K562 (cell line): Measurements from ENCODE around the gene NF1. TPM values are rescaled to one million over a fixed set of nuclear protein-coding genes. Genes with fewer than 3 reads are reported as not detected.

ENCODE experiments used
- FOXK2 ChIP-seq, 2 experiments: fragments of 450-650 bp; IDR thresholded peaks in 1 of 2; conservative IDR thresholded peaks in 1 of 2; 2 replicates each; pipeline ENCODE4 v1.6.1; 2016; ENCODE audit warnings: low read depth in 2 of 2, mild to moderate bottlenecking in 1 of 2
- GABPB1 ChIP-seq: sonication (generic); formaldehyde crosslinking; IDR thresholded peaks from 2 replicates; pipeline ENCODE4 v1.8.0; 2022; ENCODE audit warnings: mild to moderate bottlenecking, missing genetic modification reagents
- HBP1 ChIP-seq: fragments of 450-650 bp; formaldehyde crosslinking; IDR thresholded peaks from 2 replicates; pipeline ENCODE4 v1.4.0; 2022; ENCODE audit warnings: missing genetic modification characterization
- HDAC1 ChIP-seq, 2 experiments: fragments of 450-650 bp; IDR thresholded peaks; 2 replicates each; pipeline ENCODE4 v1.6.1; 2016 to 2017; ENCODE audit warnings: inconsistent platforms in 1 of 2, mild to moderate bottlenecking in 1 of 2, moderate library complexity in 1 of 2
- KDM4B ChIP-seq, 2 experiments: fragments of 450-650 bp in 1 of 2; sonication (generic) in 1 of 2; IDR thresholded peaks; 2 replicates each; pipeline ENCODE4 v1.6.1; 2016 to 2017; ENCODE audit warnings: borderline replicate concordance in 2 of 2, antibody characterized with exemption in 1 of 2, low read depth in 1 of 2, mild to moderate bottlenecking in 1 of 2
- MYC ChIP-seq, 2 experiments: fragments of 250-450 bp in 1 of 2; sonication (Bioruptor Pico) in 1 of 2; IDR thresholded peaks; 2 replicates each; pipeline versions ENCODE4 v1.5.1 to v1.6.1; 2012 to 2021; ENCODE audit warnings: low read depth in 2 of 2, borderline replicate concordance in 1 of 2, improper control_type of control experiment in 1 of 2, low read length in 1 of 2, mild to moderate bottlenecking in 1 of 2, moderate library complexity in 1 of 2
- NCOA2 ChIP-seq, 2 experiments: fragments of 450-650 bp; IDR thresholded peaks; 2 replicates each; pipeline ENCODE4 v1.6.1; 2018; ENCODE audit warnings: mild to moderate bottlenecking in 2 of 2, moderate library complexity in 1 of 2; ENCODE audit not compliant: partially characterized antibody in 2 of 2
- PHF8 ChIP-seq: fragments of 200-600 bp; sonication (generic); IDR thresholded peaks from 2 replicates; pipeline ENCODE4 v1.6.1; 2012; ENCODE audit warnings: mixed run types, mild to moderate bottlenecking, inconsistent platforms, low read length, moderate library complexity, borderline replicate concordance
- PURB ChIP-seq: sonication (generic); formaldehyde crosslinking; IDR thresholded peaks from 2 replicates; pipeline ENCODE4 v1.9.0; 2021; ENCODE audit warnings: low read depth, mild to moderate bottlenecking, missing genetic modification reagents
- RCOR1 ChIP-seq, 2 experiments: IDR thresholded peaks; 2 replicates each; pipeline ENCODE4 v1.6.1; 2012; ENCODE audit warnings: low read depth in 2 of 2, low read length in 2 of 2, borderline replicate concordance in 1 of 2, improper control_type of control experiment in 1 of 2
- SMARCA5 ChIP-seq: fragments of 450-650 bp; IDR thresholded peaks from 2 replicates; pipeline ENCODE4 v1.6.1; 2016
- SUPT5H ChIP-seq: fragments of 450-650 bp; IDR thresholded peaks from 2 replicates; pipeline ENCODE4 v1.6.1; 2016
- ZNF75A ChIP-seq: fragments of 450-650 bp; formaldehyde crosslinking; IDR thresholded peaks from 2 replicates; pipeline ENCODE4 v1.4.0; 2020; ENCODE audit warnings: mild to moderate bottlenecking
- polyA plus RNA-seq, 8 experiments: library from polyadenylated mRNA; depleted of rRNA in 4 of 8; stranded (reverse) in 5 of 8; unstranded in 3 of 8; fragments of >200 nt; fragmentation: Nextera tagmentation in 2 of 8; fragmentation: Illumina TruSeq in 1 of 8; extraction: Ambion mirVana in 2 of 8; extraction: Trizol in 1 of 8; gene quantifications; 2 replicates each; pipeline versions ENCODE4 v1.2.1 to v1.2.3, GENCODE V29; 2011 to 2014; ENCODE audit warnings: inconsistent platforms in 1 of 8, missing spikeins in 1 of 8
- total RNA-seq, 7 experiments: library from RNA; depleted of rRNA in 6 of 7; stranded (reverse); fragments of >200 nt in 6 of 7; fragmentation: Illumina TruSeq in 2 of 7; extraction: Trizol in 2 of 7; gene quantifications; 2 replicates each; pipeline versions ENCODE4 v1.2.1 to v1.2.3, GENCODE V29; 2011 to 2021; ENCODE audit warnings: low replicate concordance in 1 of 7
- TF ChIP-seq, protein P1 (sequence below), 3 experiments: fragments of 200-800 bp in 1 of 3; fragments of 250-450 bp in 1 of 3; fragments of 450-650 bp in 1 of 3; sonication (Bioruptor Pico) in 1 of 3; sonication (Bioruptor generic) in 1 of 3; formaldehyde crosslinking in 1 of 3; IDR thresholded peaks; 2 replicates each; pipeline versions ENCODE4 v1.6.1 to v1.8.0; 2016 to 2022; ENCODE audit warnings: mild to moderate bottlenecking in 2 of 3, missing genetic modification characterization in 2 of 3, missing compliant biosample characterization in 1 of 3, moderate library complexity in 1 of 3

NF1 gene
- total and polyA plus RNA-seq, 9 of the 15 experiments (the other 6 are each of a cell fraction or from before 2014, with no cell fraction given), result 3.4 to 41.9 (median 24.3) TPM

- TF ChIP-seq HBP1 (CRISPR knock-in tag) (no peak), HDAC1 (IDR thresholded peaks at IDR 0.05) (no peak), NCOA2 (IDR thresholded peaks at IDR 0.05; ENCODE audit: partially characterized antibody in 2 of 2) (no peak), FOXK2 (conservative IDR thresholded peaks at IDR 0.05 in 1 of 2, IDR thresholded peaks at IDR 0.05 in 1 of 2; ENCODE audit: low read depth in 2 of 2) (no peak), SMARCA5 (no peak), PURB (no peak), RCOR1 (IDR thresholded peaks at IDR 0.05; ENCODE audit: borderline replicate concordance in 1 of 2, low read depth in 2 of 2, low read length in 2 of 2) (peak in 1 of 2 experiments; percentile 20; a peak in 1 of 4 replicates), ZNF75A (CRISPR knock-in tag) (no peak), KDM4B (IDR thresholded peaks at IDR 0.05; ENCODE audit: borderline replicate concordance in 2 of 2, low read depth in 1 of 2) (no peak), PHF8 (no peak), GABPB1 (CRISPR knock-in tag) (no peak), SUPT5H (no peak), MYC (IDR thresholded peaks at IDR 0.05; ENCODE audit: low read depth, low read length) (peak; percentile 59), MYC (CRISPR knock-in tag; IDR thresholded peaks at IDR 0.05; ENCODE audit: borderline replicate concordance, low read depth) (no peak)
- TF ChIP-seq, protein P1, sequence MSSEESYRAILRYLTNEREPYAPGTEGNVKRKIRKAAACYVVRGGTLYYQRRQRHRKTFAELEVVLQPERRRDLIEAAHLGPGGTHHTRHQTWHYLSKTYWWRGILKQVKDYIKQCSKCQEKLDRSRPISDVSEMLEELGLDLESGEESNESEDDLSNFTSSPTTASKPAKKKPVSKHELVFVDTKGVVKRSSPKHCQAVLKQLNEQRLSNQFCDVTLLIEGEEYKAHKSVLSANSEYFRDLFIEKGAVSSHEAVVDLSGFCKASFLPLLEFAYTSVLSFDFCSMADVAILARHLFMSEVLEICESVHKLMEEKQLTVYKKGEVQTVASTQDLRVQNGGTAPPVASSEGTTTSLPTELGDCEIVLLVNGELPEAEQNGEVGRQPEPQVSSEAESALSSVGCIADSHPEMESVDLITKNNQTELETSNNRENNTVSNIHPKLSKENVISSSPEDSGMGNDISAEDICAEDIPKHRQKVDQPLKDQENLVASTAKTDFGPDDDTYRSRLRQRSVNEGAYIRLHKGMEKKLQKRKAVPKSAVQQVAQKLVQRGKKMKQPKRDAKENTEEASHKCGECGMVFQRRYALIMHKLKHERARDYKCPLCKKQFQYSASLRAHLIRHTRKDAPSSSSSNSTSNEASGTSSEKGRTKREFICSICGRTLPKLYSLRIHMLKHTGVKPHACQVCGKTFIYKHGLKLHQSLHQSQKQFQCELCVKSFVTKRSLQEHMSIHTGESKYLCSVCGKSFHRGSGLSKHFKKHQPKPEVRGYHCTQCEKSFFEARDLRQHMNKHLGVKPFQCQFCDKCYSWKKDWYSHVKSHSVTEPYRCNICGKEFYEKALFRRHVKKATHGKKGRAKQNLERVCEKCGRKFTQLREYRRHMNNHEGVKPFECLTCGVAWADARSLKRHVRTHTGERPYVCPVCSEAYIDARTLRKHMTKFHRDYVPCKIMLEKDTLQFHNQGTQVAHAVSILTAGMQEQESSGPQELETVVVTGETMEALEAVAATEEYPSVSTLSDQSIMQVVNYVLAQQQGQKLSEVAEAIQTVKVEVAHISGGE (CRISPR knock-in tag; IDR thresholded peaks at IDR 0.05), result no peak
Measured at GRCh38 chr17:31371511-31372097, 276.8 kb downstream of the NF1 start (continued).
